Endothelial cell of umbilical vein (primary cell): ENCODE results near the gene APRT. TPM values are rescaled to one million over a fixed set of nuclear protein-coding genes. Genes with fewer than 3 reads are reported as not detected.

Experiments used
- BruUV-seq: library from RNA; stranded (reverse); fragments of 400-500 nt; replicated peaks from 2 replicates; lab custom pipeline; 2021; lab: Mats Ljungman, UMichigan
- CTCF ChIA-PET: fragments of 300-600, 350-600 bp; sonication (Branson Sonifier 250); formaldehyde crosslinking; loops from one replicate; lab custom pipeline; 2021; ENCODE audit warnings: antibody characterized with exemption, inconsistent platforms; lab: Charles Lee
- POLR2A ChIA-PET: fragments of 300-600, 350-600 bp; sonication (Branson Sonifier 250); formaldehyde crosslinking; loops from one replicate; lab custom pipeline; 2021; ENCODE audit warnings: antibody characterized with exemption, inconsistent platforms; lab: Charles Lee
- DNase-seq: peaks from one replicate; pipeline ENCODE4 v3.0.0-alpha.2; 2011; ENCODE audit warnings: low read depth, low spot score
- FAIRE-seq: peaks from 2 replicates; lab custom pipeline; 2011; peaks lifted over from hg19 to GRCh38; lab: Jason Lieb, UNC
- H2AFZ ChIP-seq: 2 replicates; pipeline ENCODE4 v1.6.0; 2012; ENCODE audit warnings: low read depth, low read length, control low read depth, inconsistent platforms
- H3K27ac ChIP-seq: 2 replicates; pipeline ENCODE4 v1.5.1; 2011; ENCODE audit warnings: low read depth, mild to moderate bottlenecking, control low read depth, low read length, moderate library complexity; ENCODE audit not compliant: insufficient read depth
- H3K27me3 ChIP-seq, 2 experiments: 2 replicates each; pipeline versions ENCODE4 v1.6.0 to v1.6.1; 2011; ENCODE audit warnings: low read length in 2 of 2, mixed read lengths in 1 of 2; ENCODE audit not compliant: control insufficient read depth in 2 of 2, insufficient read depth in 2 of 2
- H3K36me3 ChIP-seq, 2 experiments: 2 replicates in 1 of 2; 3 replicates in 1 of 2; pipeline ENCODE4 v1.5.1; 2011; ENCODE audit warnings: low read length in 2 of 2, mild to moderate bottlenecking in 1 of 2, moderate library complexity in 1 of 2; ENCODE audit not compliant: control insufficient read depth in 2 of 2, insufficient read depth in 2 of 2; ENCODE audit errors: extremely low read depth in 1 of 2
- H3K4me1 ChIP-seq: 3 replicates; pipeline ENCODE4 v1.5.1; 2011; ENCODE audit warnings: mild to moderate bottlenecking, low read length; ENCODE audit not compliant: control insufficient read depth, insufficient read depth; ENCODE audit errors: extremely low read depth
- H3K4me2 ChIP-seq: 2 replicates; pipeline ENCODE4 v1.6.1; 2011; ENCODE audit warnings: low read length, control low read depth, mixed read lengths; ENCODE audit not compliant: insufficient read depth
- H3K4me3 ChIP-seq, 3 experiments: fragments of 200-600 bp in 1 of 3; sonication (generic), shearing (Covaris generic) in 1 of 3; replicated peaks in 1 of 3; 2 replicates each; pipeline ENCODE4 v1.5.1; 2011 to 2016; ENCODE audit warnings: control low read depth in 3 of 3, low read length in 3 of 3, mild to moderate bottlenecking in 2 of 3, inconsistent platforms in 1 of 3, low read depth in 1 of 3, moderate library complexity in 1 of 3; ENCODE audit not compliant: insufficient read depth in 1 of 3
- H3K79me2 ChIP-seq: 2 replicates; pipeline ENCODE4 v1.6.0; 2012; ENCODE audit warnings: low read length, inconsistent platforms; ENCODE audit not compliant: control insufficient read depth, insufficient read depth
- H3K9ac ChIP-seq: replicated peaks from 2 replicates; pipeline ENCODE3; 2011; ENCODE audit warnings: low read length, control low read depth; ENCODE audit not compliant: insufficient read depth; ENCODE audit errors: extremely low read depth
- H3K9me1 ChIP-seq: replicated peaks from 3 replicates; pipeline ENCODE4 v1.6.0; 2011; ENCODE audit warnings: mild to moderate bottlenecking, low read length; ENCODE audit not compliant: control insufficient read depth, insufficient read depth; ENCODE audit errors: extremely low read depth
- H3K9me3 ChIP-seq: replicated peaks from 2 replicates; pipeline ENCODE4 v1.5.1; 2012; ENCODE audit warnings: low read length, inconsistent platforms; ENCODE audit not compliant: control insufficient read depth, insufficient read depth
- H4K20me1 ChIP-seq: replicated peaks from 2 replicates; pipeline ENCODE3; 2011; ENCODE audit warnings: mild to moderate bottlenecking, low read length; ENCODE audit not compliant: control insufficient read depth, insufficient read depth; ENCODE audit errors: extremely low read depth
- EZH2 ChIP-seq: IDR thresholded peaks from 2 replicates; pipeline ENCODE4 v1.6.1; 2012; ENCODE audit warnings: borderline replicate concordance, low read depth, mild to moderate bottlenecking, moderate library complexity, low read length, inconsistent platforms; ENCODE audit not compliant: severe bottlenecking
- FOS ChIP-seq: IDR thresholded peaks from 2 replicates; pipeline ENCODE4 v1.6.1; 2011; ENCODE audit warnings: mild to moderate bottlenecking, low read length, moderate library complexity, borderline replicate concordance; ENCODE audit not compliant: insufficient read depth
- GATA2 ChIP-seq: IDR thresholded peaks from 2 replicates; pipeline ENCODE4 v1.7.0; 2011; ENCODE audit warnings: low read depth, mild to moderate bottlenecking, moderate library complexity, mixed read lengths, low read length; ENCODE audit not compliant: insufficient read length, insufficient read depth
- JUN ChIP-seq: IDR thresholded peaks from 2 replicates; pipeline ENCODE4 v1.6.1; 2011; ENCODE audit warnings: borderline replicate concordance, low read depth; ENCODE audit not compliant: insufficient read length, insufficient read depth
- MYC ChIP-seq: IDR thresholded peaks from one replicate; pipeline ENCODE4 v1.6.1; 2011; ENCODE audit warnings: mild to moderate bottlenecking, low read depth, low read length
- POLR2A ChIP-seq: IDR thresholded peaks from 2 replicates; pipeline ENCODE4 v1.6.1; 2012; ENCODE audit warnings: low read depth, mild to moderate bottlenecking, control low read depth, low read length
- dilution Hi-C: fragments of 300-500 bp; cut with MboI; formaldehyde crosslinking; loops from one replicate; pipeline ENCODE4 v1.15.0; 2019; ENCODE audit warnings: low sequenced_read_pairs; ENCODE audit not compliant: extremely low pct_ligation_motif_present
- intact Hi-C: fragments of 100-400 bp; cut with micrococcal nuclease; formaldehyde crosslinking; loops from one replicate; pipeline ENCODE4 v1.10.0; 2022
- polyA plus RNA-seq, 4 experiments: library from polyadenylated mRNA; depleted of rRNA in 3 of 4; stranded (reverse) in 3 of 4; unstranded in 1 of 4; fragments of >200 nt; gene quantifications; 2 replicates each; pipeline versions ENCODE4 v1.2.1 to v1.2.3, GENCODE V29; 2011 to 2012; ENCODE audit warnings: missing spikeins in 1 of 4
- total RNA-seq: library from RNA; stranded (reverse); gene quantifications from 2 replicates; pipeline ENCODE4 v1.2.3, GENCODE V29; 2021
- TF ChIP-seq, protein P1 (sequence below): IDR thresholded peaks from 2 replicates; pipeline ENCODE4 v1.6.1; 2011; ENCODE audit not compliant: insufficient read depth, insufficient read length

Gene APRT
- total and polyA plus RNA-seq, 2 donors (not counting 3 experiments of a cell fraction or from before 2014, with no cell fraction given): 143 to 152 TPM

DNA sequence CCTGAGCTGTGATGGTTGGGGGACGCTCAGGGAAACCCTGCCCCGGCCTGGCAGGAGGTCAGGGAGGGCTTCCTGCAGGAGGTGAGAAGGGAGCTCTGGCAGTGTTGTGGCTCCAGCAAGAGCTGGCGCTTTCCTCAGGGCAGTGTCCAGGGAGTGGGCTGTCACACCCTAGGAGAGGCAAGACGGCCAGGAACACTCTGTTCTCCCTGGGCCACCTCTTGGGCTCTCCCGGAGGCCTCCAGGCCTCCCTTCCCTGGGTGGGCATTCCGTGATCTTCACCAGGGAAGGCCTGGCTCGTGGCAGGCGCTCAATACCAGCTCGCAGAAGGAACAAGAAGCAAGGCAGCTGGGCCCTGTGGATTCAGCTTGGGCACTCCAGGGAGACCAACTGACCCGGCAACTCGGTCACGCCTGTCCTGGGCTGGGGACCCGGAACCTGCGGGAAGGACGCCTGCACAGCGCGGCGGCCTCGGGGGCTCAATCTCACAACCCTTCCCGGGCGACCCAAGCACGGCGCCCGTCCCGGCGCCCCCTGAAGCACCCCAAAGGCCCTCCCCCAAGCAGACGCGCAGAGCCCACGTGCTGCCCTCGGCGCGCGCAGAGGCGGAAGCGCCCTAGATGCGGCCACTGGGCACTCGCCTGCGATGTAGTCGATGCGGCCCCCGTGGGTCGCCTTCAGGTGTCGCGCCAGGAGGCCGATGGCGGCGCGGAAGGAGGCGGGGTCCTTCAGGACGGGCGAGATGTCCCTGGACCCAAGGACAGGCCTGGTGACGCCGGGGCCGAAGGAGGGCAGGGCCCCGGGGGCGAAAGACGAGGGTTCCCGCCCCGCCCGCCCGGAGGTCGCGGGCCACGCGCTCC lies 588 bp downstream of the APRT start:
- Histone ChIP-seq H3K36me3 (peaks cover 4 to 12% of the 10 kb centered on the region in 2 experiments), H2AFZ (peak overlapping the region; percentile 13), H3K9me1 (no peaks in the 10 kb centered on the region), H3K4me2 (peak overlapping the region; percentile 60), H3K4me3 (peak overlapping the region; percentile 40 to 53 (median 42)), H3K9me3 (no peaks in the 10 kb centered on the region), H3K27me3 (no peaks in the 10 kb centered on the region), H3K79me2 (peaks cover 24% of the 10 kb centered on the region), H3K27ac (peak overlapping the region; percentile 21), H3K9ac (peak overlapping the region; percentile 57), H3K4me1 (peaks cover 17% of the 10 kb centered on the region), H4K20me1 (no peaks in the 10 kb centered on the region)
- FAIRE-seq (peak; percentile 59), DNase-seq (peak; percentile 69)
- dilution Hi-C loops: no loop called here
- BruUV-seq: TSS peak; percentile 32
- intact Hi-C loops: loop anchor here (5.0 kb wide), 1 partner anchor 111 kb away; no protein-coding TSS in a partner anchor
- ChIA-PET CTCF (interaction anchor here (0.8 to 4.9 kb wide), 7 partner anchors 27 to 405 kb away, joined by 3 to 50 read pairs (median 14); partner anchors contain the start of genes GALNS, PIEZO1 and TRAPPC2L), POLR2A (no interaction called here)
- TF ChIP-seq MYC: peak; percentile 76
- no peak for TF ChIP-seq EZH2
- no peak for TF ChIP-seq GATA2
- no peak for TF ChIP-seq POLR2A
- TF ChIP-seq FOS: no peak
- no peak for TF ChIP-seq JUN
- TF ChIP-seq, protein P1, sequence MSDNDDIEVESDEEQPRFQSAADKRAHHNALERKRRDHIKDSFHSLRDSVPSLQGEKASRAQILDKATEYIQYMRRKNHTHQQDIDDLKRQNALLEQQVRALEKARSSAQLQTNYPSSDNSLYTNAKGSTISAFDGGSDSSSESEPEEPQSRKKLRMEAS: peak; percentile 75
